IPS DF 6.9 (cell line): Measurements from ENCODE around the gene SHISA6.

ENCODE experiments used
- DNase-seq: peaks from one replicate; pipeline ENCODE4 v3.0.0-alpha.2; 2013; ENCODE audit warnings: low read depth, low spot score
- H3K27ac ChIP-seq: one replicate; pipeline ENCODE4 v1.5.1; 2013; ENCODE audit warnings: low read length, control low read depth
- H3K27me3 ChIP-seq: 2 replicates; pipeline ENCODE4 v1.6.1; 2013; ENCODE audit warnings: mild to moderate bottlenecking, low read length; ENCODE audit not compliant: control insufficient read depth, insufficient read depth
- H3K36me3 ChIP-seq: 2 replicates; pipeline ENCODE4 v1.6.1; 2013; ENCODE audit warnings: low read length; ENCODE audit not compliant: control insufficient read depth, insufficient read depth
- H3K4me1 ChIP-seq: 2 replicates; pipeline ENCODE4 v1.6.1; 2013; ENCODE audit warnings: low read length; ENCODE audit not compliant: control insufficient read depth, insufficient read depth
- H3K4me3 ChIP-seq: 2 replicates; pipeline ENCODE4 v1.5.1; 2013; ENCODE audit warnings: mild to moderate bottlenecking, low read length
- H3K9me3 ChIP-seq: 2 replicates; pipeline ENCODE4 v1.6.1; 2013; ENCODE audit warnings: low read length, inconsistent platforms; ENCODE audit not compliant: control insufficient read depth, insufficient read depth
- WGBS: extraction: QIAGEN DNeasy Blood & Tissue Kit; methylation state at CpG from one replicate; pipeline ENCODE4 v1.1.7; 2013; ENCODE audit warnings: mixed read lengths, missing lambda C conversion rate; ENCODE audit not compliant: insufficient read length, insufficient coverage; 5-methylcytosine and 5-hydroxymethylcytosine counted together

Gene SHISA6

DNA sequence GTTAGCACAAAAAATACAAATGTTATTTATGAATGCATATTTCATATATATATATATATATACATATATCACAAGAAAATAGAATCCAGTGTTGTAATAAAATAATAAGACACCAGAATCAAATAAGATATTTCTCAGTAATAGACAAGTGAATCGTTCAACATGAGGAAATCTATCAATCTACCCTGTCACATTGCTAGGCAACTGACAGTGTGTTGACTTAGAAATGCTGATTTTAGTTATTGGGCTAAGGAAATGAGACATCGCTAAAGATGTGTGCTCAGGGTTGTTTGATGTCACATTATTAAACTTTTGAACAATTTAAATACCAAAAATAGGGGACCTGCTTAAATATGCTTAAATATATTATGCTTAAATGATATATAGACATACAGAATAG, 307.4 kb downstream of the SHISA6 start:
- Histone ChIP-seq H3K4me1 (no peaks in the 10 kb centered on the region), H3K4me3 (no peak overlapping the region), H3K27ac (no peak overlapping the region), H3K9me3 (no peaks in the 10 kb centered on the region), H3K36me3 (no peaks in the 10 kb centered on the region), H3K27me3 (no peaks in the 10 kb centered on the region)
- WGBS, result no CpG with 5 or more reads among the region's 2 CpGs
- no peak for DNase-seq

DNA sequence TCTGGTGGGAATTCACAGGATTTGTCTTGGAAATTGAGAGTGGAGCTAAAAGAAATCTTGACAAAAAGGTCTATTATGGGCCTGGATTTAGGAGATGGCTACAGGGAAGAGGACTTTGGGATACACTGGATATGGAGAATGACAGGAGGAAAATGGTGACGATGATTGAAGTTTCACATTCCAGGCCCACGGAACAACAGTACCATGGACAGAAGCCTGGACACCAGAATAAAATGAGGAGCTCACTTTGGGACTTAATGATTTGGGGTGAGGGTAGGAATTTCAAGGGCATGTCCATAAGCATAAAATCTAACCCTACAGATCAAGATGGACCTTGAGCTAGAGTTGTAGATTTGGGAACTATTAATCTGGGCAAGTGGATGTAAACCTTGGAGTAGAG, 309.4 kb downstream of the SHISA6 start:
- WGBS, result no CpG with 5 or more reads among the region's 2 CpGs
- H3K27ac ChIP-seq, result no peak overlapping the region
- H3K27me3 ChIP-seq, result no peaks in the 10 kb centered on the region
- no peaks in the 10 kb centered on the region for H3K4me1 ChIP-seq
- no peak overlapping the region for H3K4me3 ChIP-seq
- no peaks in the 10 kb centered on the region for H3K9me3 ChIP-seq
- H3K36me3 ChIP-seq, result no peaks in the 10 kb centered on the region
- DNase-seq, result no peak

DNA sequence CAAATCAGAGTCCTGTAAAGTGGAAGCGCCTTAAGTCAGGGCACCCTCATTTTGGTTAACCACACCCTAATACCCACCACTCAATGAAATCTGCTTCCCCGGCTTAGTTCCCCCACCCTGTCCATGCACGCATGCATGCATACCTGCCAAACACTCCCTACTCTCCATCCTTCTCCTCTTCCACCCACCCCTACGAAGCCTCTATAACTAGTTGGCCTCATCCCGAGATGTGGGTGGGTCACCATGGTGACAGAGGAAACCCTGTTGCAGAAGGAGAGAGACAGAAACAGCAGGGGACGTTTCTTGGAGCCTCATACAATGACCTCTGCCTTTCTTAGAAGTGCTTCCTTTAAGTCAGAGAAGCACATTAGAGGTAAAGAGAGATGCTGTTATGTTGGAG, 310.4 kb downstream of the SHISA6 start:
- no peaks in the 10 kb centered on the region for H3K9me3 ChIP-seq
- no CpG with 5 or more reads among the region's 6 CpGs for WGBS

DNA sequence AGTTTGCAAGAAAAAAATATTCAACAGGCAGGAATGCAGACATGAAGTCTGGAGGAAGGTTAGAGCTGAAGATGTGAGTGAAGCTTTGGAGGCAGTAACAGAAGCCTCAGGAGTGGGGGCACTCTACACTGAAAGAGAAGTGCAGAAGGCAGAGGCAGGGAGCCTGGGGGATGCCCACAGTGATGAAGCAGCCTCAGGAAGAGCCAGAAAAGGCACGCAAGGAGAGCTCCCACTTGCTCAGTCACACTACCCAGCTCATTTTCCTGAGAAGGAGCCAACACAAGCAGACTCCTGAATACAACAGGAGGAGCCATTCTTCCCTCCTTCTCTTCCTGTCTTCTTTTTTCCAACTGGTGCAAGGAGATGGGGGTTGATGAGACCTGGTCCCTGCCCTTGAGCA, 312.1 kb downstream of the SHISA6 start:
- H3K36me3 ChIP-seq, result no peaks in the 10 kb centered on the region
- no peaks in the 10 kb centered on the region; the same call in 1 of the 2 replicates for H3K27me3 ChIP-seq
- DNase-seq, result no peak
- no peaks in the 10 kb centered on the region for H3K4me1 ChIP-seq
- no CpG with 5 or more reads among the region's 1 CpG for WGBS
- no peak overlapping the region for H3K4me3 ChIP-seq
- no peak overlapping the region for H3K27ac ChIP-seq
- no peaks in the 10 kb centered on the region for H3K9me3 ChIP-seq

More for the DNA sequence above, 310.4 kb downstream of the SHISA6 start:
- DNase-seq, result no peak
- H3K4me1 ChIP-seq, result no peaks in the 10 kb centered on the region
- H3K27ac ChIP-seq, result no peak overlapping the region
- H3K36me3 ChIP-seq, result no peaks in the 10 kb centered on the region
- H3K4me3 ChIP-seq, result no peak overlapping the region
- no peaks in the 10 kb centered on the region for H3K27me3 ChIP-seq

DNA sequence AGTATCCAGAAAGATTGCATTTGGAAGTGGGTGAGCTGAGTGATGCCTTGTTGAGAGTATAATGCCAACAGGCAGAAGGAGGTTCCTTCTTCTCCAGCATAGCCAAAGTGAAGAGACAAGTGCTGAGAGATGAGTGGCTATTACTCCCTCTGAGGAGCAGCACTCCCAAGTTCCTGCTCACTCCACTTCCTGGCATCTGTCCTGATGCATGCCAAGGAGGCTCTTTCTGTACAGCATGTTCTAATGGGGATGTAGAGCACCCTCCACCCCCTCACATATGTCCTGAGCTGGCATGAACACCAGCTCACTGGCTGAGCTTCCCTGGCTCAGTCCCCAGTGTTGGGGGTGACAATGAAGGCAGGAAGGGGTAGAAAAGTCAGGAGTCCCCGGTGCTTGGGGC, 313.0 kb downstream of the SHISA6 start:
- WGBS, result no CpG with 5 or more reads among the region's 1 CpG
- Histone ChIP-seq H3K4me3 (no peak overlapping the region), H3K36me3 (no peaks in the 10 kb centered on the region), H3K27ac (no peak overlapping the region), H3K9me3 (no peaks in the 10 kb centered on the region), H3K4me1 (no peaks in the 10 kb centered on the region), H3K27me3 (no peaks in the 10 kb centered on the region; the same call in 1 of the 2 replicates)
- DNase-seq, result no peak

DNA sequence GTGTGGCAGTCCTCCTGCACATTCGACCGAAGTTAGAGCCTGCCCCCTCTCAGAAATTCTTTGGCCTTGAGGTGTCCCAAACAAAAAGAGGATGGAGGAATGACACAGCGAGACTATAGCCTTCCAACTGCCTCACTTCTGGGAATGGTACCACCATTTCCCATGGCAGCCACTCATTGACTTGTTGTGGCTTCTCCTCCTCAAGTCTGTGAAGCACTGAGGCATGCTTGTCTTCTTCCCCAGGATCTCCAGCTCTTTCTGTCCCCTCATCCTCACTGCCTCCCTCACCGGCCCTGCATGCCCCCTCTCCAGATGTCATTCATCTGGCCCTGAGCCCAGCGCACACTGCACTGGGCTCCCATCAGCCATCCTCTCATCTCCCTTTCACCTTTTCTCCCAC, 313.5 kb downstream of the SHISA6 start:
- no peaks in the 10 kb centered on the region for H3K9me3 ChIP-seq
- H3K27me3 ChIP-seq, result no peaks in the 10 kb centered on the region; the same call in 1 of the 2 replicates
- no peaks in the 10 kb centered on the region for H3K36me3 ChIP-seq
- DNase-seq, result no peak
- H3K4me1 ChIP-seq, result no peaks in the 10 kb centered on the region
- no peak overlapping the region for H3K4me3 ChIP-seq
- no CpG with 5 or more reads among the region's 5 CpGs for WGBS
- no peak overlapping the region for H3K27ac ChIP-seq

DNA sequence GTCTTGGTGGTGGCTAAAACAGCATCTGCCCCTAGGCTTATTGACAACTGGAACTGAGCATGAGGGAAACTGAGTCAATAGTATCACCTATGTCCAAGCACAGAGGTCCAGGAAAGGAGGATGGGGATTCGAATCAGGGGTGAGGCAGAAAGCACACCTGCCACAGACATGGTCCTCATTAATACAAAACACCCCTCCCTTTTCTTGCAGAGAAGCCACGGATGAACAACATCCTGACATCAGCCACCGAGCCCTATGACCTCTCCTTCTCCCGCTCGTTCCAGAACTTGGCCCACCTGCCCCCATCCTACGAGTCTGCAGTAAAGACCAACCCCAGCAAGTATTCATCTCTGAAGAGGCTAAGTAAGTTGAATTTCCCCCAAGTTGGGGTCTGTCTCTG, 314.5 kb downstream of the SHISA6 start:
- H3K4me3 ChIP-seq, result no peak overlapping the region
- no peaks in the 10 kb centered on the region; the same call in 1 of the 2 replicates for H3K27me3 ChIP-seq
- WGBS, result no CpG with 5 or more reads among the region's 6 CpGs
- DNase-seq, result no peak
- H3K27ac ChIP-seq, result no peak overlapping the region
- H3K9me3 ChIP-seq, result no peaks in the 10 kb centered on the region
- H3K4me1 ChIP-seq, result no peaks in the 10 kb centered on the region
- H3K36me3 ChIP-seq, result no peaks in the 10 kb centered on the region

DNA sequence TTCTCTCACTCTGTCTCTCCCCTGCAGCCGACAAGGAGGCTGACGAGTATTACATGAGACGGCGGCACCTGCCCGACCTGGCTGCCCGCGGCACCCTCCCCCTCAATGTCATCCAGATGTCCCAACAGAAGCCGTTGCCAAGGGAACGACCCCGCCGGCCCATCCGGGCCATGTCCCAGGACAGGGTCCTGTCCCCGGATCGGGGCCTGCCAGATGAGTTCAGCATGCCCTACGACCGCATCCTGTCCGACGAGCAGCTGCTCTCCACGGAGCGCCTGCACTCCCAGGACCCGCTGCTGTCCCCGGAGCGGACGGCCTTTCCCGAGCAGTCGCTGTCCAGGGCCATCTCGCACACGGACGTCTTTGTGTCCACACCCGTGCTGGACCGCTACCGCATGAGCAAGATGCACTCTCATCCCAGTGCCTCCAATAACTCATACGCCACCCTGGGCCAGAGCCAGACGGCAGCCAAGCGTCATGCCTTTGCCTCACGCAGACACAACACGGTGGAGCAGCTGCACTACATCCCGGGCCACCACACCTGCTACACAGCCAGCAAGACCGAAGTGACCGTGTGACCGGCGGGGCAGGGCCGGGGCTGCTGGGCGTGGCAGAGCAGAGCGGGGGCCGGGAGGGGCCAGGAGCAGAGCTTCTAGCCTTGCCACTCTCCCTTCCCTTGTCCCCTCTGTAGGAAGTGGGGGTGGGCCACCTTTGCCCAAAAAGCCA, 316.9 kb downstream of the SHISA6 start:
- H3K27ac ChIP-seq, result no peak overlapping the region
- H3K9me3 ChIP-seq, result no peaks in the 10 kb centered on the region
- H3K4me1 ChIP-seq, result no peaks in the 10 kb centered on the region
- no peak for DNase-seq
- no CpG with 5 or more reads among the region's 46 CpGs for WGBS
- H3K36me3 ChIP-seq, result no peaks in the 10 kb centered on the region
- no peaks in the 10 kb centered on the region; the same call in 1 of the 2 replicates for H3K27me3 ChIP-seq
- H3K4me3 ChIP-seq, result no peak overlapping the region

DNA sequence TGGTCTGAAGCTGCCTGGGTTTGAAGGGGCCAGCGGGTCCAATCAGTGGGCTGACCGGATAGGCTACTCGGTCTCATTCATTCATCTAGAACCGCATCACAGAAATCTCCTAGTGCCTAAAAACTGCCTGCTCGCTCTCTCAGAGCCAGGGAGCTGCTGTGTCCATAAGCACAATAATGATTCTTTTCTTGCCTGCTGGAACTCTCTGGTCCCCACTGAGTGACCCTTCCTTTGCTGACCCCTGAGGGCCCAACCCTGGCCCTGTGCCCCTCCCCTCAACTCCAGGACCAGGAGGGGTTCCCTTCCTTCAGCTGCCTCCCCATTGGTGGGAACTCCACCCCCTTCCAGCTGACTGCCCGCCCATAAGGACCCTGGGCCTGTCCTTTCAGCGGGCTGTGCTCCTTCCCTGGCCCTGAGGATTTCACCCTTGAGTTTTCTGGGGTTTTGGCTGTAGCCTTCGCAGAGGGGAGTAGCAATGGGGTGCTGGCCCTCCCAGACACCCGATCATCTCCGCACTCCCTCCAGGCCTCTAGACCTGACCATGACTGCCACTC, 317.7 kb downstream of the SHISA6 start:
- Histone ChIP-seq H3K27ac (no peak overlapping the region), H3K36me3 (no peaks in the 10 kb centered on the region), H3K4me3 (no peak overlapping the region), H3K27me3 (no peaks in the 10 kb centered on the region; the same call in 1 of the 2 replicates), H3K4me1 (no peaks in the 10 kb centered on the region), H3K9me3 (no peaks in the 10 kb centered on the region)
- WGBS, result no CpG with 5 or more reads among the region's 10 CpGs
- DNase-seq, result no peak

DNA sequence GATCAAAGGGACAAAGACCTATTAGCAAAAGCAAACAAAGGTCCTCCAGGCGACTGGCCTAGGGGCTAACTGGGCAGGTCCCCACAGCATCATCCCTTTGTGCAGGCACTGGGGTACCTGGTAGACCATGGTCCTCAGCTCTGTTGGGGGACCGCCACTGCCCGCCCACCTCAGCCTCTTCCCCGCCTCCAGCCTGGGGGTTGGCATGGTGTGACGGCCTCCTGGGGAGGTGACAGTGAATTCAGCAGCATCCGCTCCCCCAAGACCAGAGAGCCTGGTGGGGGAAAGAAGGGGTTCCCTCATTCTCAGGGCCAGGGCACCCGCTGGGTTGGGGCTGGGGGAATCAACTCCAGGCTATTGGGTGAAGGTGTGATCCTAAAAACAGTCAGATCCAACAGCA, 318.6 kb downstream of the SHISA6 start:
- WGBS, result no CpG with 5 or more reads among the region's 7 CpGs
- Histone ChIP-seq H3K4me3 (no peak overlapping the region), H3K4me1 (no peaks in the 10 kb centered on the region), H3K27me3 (no peaks in the 10 kb centered on the region; the same call in 1 of the 2 replicates), H3K9me3 (no peaks in the 10 kb centered on the region), H3K36me3 (no peaks in the 10 kb centered on the region), H3K27ac (no peak overlapping the region)
- no peak for DNase-seq

DNA sequence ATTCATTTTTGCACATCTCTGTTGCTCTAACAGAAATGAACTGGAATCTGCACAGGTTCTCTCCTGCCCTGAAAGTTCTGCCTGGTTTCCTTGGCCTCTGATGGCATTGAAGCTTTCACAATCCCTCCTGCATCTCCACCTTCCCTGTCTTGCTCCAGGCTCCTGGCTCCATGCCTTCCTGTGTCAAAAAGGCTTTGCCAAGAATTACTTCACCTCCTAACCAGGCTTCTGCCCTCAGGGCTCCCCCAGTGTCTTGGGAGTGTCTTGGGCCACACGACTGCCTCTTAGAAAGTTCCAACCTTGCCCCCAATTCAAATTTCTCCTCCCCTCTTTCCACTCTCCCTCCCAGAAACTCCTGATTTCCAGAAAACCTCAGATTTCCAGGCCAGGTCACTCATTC, 320.3 kb downstream of the SHISA6 start:
- H3K27me3 ChIP-seq, result no peaks in the 10 kb centered on the region; the same call in 1 of the 2 replicates
- no peak overlapping the region for H3K27ac ChIP-seq
- no peaks in the 10 kb centered on the region for H3K4me1 ChIP-seq
- WGBS, result no CpG with 5 or more reads among the region's 1 CpG
- H3K36me3 ChIP-seq, result no peaks in the 10 kb centered on the region
- H3K9me3 ChIP-seq, result no peaks in the 10 kb centered on the region
- H3K4me3 ChIP-seq, result no peak overlapping the region
- no peak for DNase-seq
